AG04450 (cell line): ENCODE data around the gene CEACAM1. TPM values are rescaled to one million over a fixed set of nuclear protein-coding genes. Genes with fewer than 3 reads are reported as not detected.
"Not testable (repeated sequence)": the region's sequence is repeated elsewhere in the genome, so short reads cannot be mapped to it uniquely, and the experiment has no call there.

Experiments
- CTCF ChIA-PET: fragments of 300-600, 350-600 bp; formaldehyde crosslinking; extraction: SDS; loops from one replicate; lab custom pipeline; 2022; ENCODE audit warnings: antibody characterized with exemption, inconsistent platforms; lab: Charles Lee
- POLR2A ChIA-PET: fragments of 350-600 bp; formaldehyde crosslinking; extraction: SDS; loops from one replicate; lab custom pipeline; 2021; ENCODE audit warnings: antibody characterized with exemption, inconsistent platforms; lab: Yijun Ruan, JAX
- DNase-seq: peaks from one replicate; pipeline ENCODE4 v3.0.0-alpha.2; 2011; ENCODE audit warnings: low read depth, low spot score
- H3K27ac ChIP-seq: one replicate; pipeline ENCODE4 v1.5.1; 2012; ENCODE audit warnings: low read depth, low read length, control low read depth
- H3K27me3 ChIP-seq: one replicate; pipeline ENCODE4 v1.6.0; 2012; ENCODE audit warnings: low read length; ENCODE audit not compliant: control insufficient read depth, insufficient read depth
- H3K4me3 ChIP-seq: 2 replicates; pipeline ENCODE4 v1.5.1; 2011; ENCODE audit warnings: mild to moderate bottlenecking, low read depth, low read length, control low read depth
- H3K9me3 ChIP-seq: 2 replicates; pipeline ENCODE4 v1.5.1; 2012; ENCODE audit warnings: low read length; ENCODE audit not compliant: control insufficient read depth, insufficient read depth
- polyA plus RNA-seq: library from polyadenylated mRNA; depleted of rRNA; stranded (reverse); fragments of >200 nt; gene quantifications from 2 replicates; pipeline ENCODE4 v1.2.3, GENCODE V29; 2011
- TF ChIP-seq, protein P1 (sequence below): IDR thresholded peaks from 2 replicates; pipeline ENCODE4 v1.5.1; 2011; ENCODE audit warnings: low read depth, low read length, control low read depth, inconsistent platforms

Gene CEACAM1
- polyA plus RNA-seq, 1 experiment = not detected

- Histone ChIP-seq H3K4me3 (no peak overlapping the region), H3K27me3 (peaks cover 20% of the 10 kb centered on the region), H3K9me3 (no peaks in the 10 kb centered on the region), H3K27ac (no peak overlapping the region)
- TF ChIP-seq, protein P1, sequence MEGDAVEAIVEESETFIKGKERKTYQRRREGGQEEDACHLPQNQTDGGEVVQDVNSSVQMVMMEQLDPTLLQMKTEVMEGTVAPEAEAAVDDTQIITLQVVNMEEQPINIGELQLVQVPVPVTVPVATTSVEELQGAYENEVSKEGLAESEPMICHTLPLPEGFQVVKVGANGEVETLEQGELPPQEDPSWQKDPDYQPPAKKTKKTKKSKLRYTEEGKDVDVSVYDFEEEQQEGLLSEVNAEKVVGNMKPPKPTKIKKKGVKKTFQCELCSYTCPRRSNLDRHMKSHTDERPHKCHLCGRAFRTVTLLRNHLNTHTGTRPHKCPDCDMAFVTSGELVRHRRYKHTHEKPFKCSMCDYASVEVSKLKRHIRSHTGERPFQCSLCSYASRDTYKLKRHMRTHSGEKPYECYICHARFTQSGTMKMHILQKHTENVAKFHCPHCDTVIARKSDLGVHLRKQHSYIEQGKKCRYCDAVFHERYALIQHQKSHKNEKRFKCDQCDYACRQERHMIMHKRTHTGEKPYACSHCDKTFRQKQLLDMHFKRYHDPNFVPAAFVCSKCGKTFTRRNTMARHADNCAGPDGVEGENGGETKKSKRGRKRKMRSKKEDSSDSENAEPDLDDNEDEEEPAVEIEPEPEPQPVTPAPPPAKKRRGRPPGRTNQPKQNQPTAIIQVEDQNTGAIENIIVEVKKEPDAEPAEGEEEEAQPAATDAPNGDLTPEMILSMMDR = no peak
- DNase-seq = no peak
- ChIA-PET POLR2A (no interaction called here), CTCF (no interaction called here)
Measured at GRCh38 chr19:42540071-42540553, 11.8 kb upstream of the CEACAM1 start.

GRCh38 chr19:42538841-42539709 lies 10.8 kb upstream of the CEACAM1 start:
- H3K27me3 ChIP-seq = peaks cover 20% of the 10 kb centered on the region
- CTCF ChIA-PET = interaction anchor here (0.6 kb wide), 1 partner anchor 1124 kb away, joined by 3 read pairs; no protein-coding TSS in a partner anchor
- no peak for DNase-seq

GRCh38 chr19:42535276-42535675 lies 7.0 kb upstream of the CEACAM1 start:
- POLR2A ChIA-PET = interaction anchor here (0.6 kb wide), 1 partner anchor 18 kb away, joined by 6 read pairs; no protein-coding TSS in a partner anchor
- H3K27ac ChIP-seq, CTCF ChIA-PET, H3K4me3 ChIP-seq, H3K9me3 ChIP-seq, DNase-seq: not testable (repeated sequence)
- peaks cover 11% of the 10 kb centered on the region for H3K27me3 ChIP-seq

More at GRCh38 chr19:42538841-42539709, 10.8 kb upstream of the CEACAM1 start:
- POLR2A ChIA-PET = no interaction called here
- TF ChIP-seq, protein P1 = no peak
- no peaks in the 10 kb centered on the region for H3K9me3 ChIP-seq
- no peak overlapping the region for H3K4me3 ChIP-seq
- no peak overlapping the region for H3K27ac ChIP-seq

- no peak for DNase-seq
- H3K4me3 ChIP-seq = no peak overlapping the region
- ChIA-PET CTCF (no interaction called here), POLR2A (no interaction called here)
- H3K9me3 ChIP-seq = no peaks in the 10 kb centered on the region
- no peak overlapping the region for H3K27ac ChIP-seq
- peaks cover 8% of the 10 kb centered on the region for H3K27me3 ChIP-seq
- TF ChIP-seq, protein P1 = no peak
Measured at GRCh38 chr19:42534391-42534790, 6.1 kb upstream of the CEACAM1 start.

DNA sequence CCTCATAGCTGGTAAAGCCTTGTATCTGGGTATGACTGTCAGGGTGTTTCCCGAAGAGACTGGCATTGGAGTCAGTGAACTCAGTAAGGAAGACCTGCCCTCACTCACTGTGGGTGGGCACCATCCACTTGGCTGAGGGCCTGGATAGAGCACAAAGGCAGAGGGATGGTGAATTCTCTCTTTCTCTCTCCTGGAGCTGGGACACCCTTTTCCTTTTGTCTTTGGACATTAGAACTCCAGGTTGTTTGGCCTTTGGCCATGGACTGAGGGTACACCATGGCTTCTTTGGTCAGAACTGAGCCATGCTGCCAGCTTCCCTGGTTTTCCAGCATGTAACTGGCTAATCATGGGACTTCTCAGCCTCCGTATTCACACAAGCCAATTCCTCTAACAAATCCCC lies 4.6 kb upstream of the CEACAM1 start:
- POLR2A ChIA-PET = no interaction called here
- Histone ChIP-seq H3K4me3 (no peak overlapping the region), H3K9me3 (no peaks in the 10 kb centered on the region), H3K27me3 (peaks cover 13% of the 10 kb centered on the region), H3K27ac (no peak overlapping the region)
- CTCF ChIA-PET = interaction anchor here (1.0 kb wide), 1 partner anchor 82 kb away, joined by 5 read pairs; no protein-coding TSS in a partner anchor
- no peak for DNase-seq
- TF ChIP-seq, protein P1 = no peak
